Tibial nerve (tissue), 4 donors: ENCODE measurements around the gene NANOS2. TPM values are rescaled to one million over a fixed set of nuclear protein-coding genes. Genes with fewer than 3 reads are reported as not detected.

Experiments used
- DNase-seq, 2 donors: peaks; one replicate each; pipeline ENCODE4 v3.0.0-alpha.2; 2019; ENCODE audit warnings: low spot score in 2 of 2
- H3K27ac ChIP-seq, 4 donors: fragments of 200-600 bp; sonication (generic) in 3 of 4; one replicate each; pipeline ENCODE4 v1.5.1; 2017 to 2019; ENCODE audit warnings: mild to moderate bottlenecking in 1 of 4
- H3K27me3 ChIP-seq, 2 donors: fragments of 200-600 bp; sonication (generic) in 1 of 2; one replicate each; pipeline versions ENCODE4 v1.5.1 to v1.6.0; 2017 to 2019
- H3K36me3 ChIP-seq, 3 donors: fragments of 200-600 bp; sonication (generic); one replicate each; pipeline ENCODE4 v1.5.1; 2018 to 2019
- H3K4me1 ChIP-seq, 4 donors: fragments of 200-600 bp; sonication (generic) in 3 of 4; one replicate each; pipeline ENCODE4 v1.5.1; 2017 to 2019
- H3K4me3 ChIP-seq, 4 donors: fragments of 200-600 bp; sonication (generic) in 3 of 4; one replicate each; pipeline ENCODE4 v1.5.1; 2017 to 2019; ENCODE audit warnings: mild to moderate bottlenecking in 1 of 4, moderate library complexity in 1 of 4
- H3K9me3 ChIP-seq, 4 donors: fragments of 200-600 bp; sonication (generic) in 3 of 4; one replicate each; pipeline ENCODE4 v1.5.1; 2017 to 2019
- EP300 ChIP-seq, 2 donors: sonication (generic); formaldehyde crosslinking; IDR thresholded peaks; one replicate each; pipeline ENCODE4 v1.6.1; 2017; ENCODE audit warnings: antibody characterized with exemption in 2 of 2, mild to moderate bottlenecking in 1 of 2
- POLR2A ChIP-seq, 2 donors: fragments of 450-650 bp; IDR thresholded peaks; one replicate each; pipeline ENCODE4 v1.6.1; 2017; ENCODE audit warnings: antibody characterized with exemption in 2 of 2, mild to moderate bottlenecking in 2 of 2, moderate library complexity in 2 of 2
- WGBS, 2 donors: methylation state at CpG; one replicate each; pipeline ENCODE4 v1.1.5; 2018; 5-methylcytosine and 5-hydroxymethylcytosine counted together
- total RNA-seq, 4 donors: library from RNA; depleted of rRNA; stranded (reverse); fragments of >200 nt; gene quantifications; one replicate each; pipeline ENCODE4 v1.1.0, GENCODE V29; 2016
- TF ChIP-seq, protein P1 (sequence below), 5 experiments: fragments of 200-600 bp in 3 of 5; fragments of 450-650 bp in 2 of 5; sonication (generic) in 3 of 5; IDR thresholded peaks; one replicate each; pipeline ENCODE4 v1.5.1; 2016 to 2019; ENCODE audit warnings: antibody characterized with exemption in 5 of 5, mild to moderate bottlenecking in 3 of 5, moderate library complexity in 2 of 5

Gene NANOS2
- total RNA-seq, 4 donors from 2014 or later: not detected

DNA sequence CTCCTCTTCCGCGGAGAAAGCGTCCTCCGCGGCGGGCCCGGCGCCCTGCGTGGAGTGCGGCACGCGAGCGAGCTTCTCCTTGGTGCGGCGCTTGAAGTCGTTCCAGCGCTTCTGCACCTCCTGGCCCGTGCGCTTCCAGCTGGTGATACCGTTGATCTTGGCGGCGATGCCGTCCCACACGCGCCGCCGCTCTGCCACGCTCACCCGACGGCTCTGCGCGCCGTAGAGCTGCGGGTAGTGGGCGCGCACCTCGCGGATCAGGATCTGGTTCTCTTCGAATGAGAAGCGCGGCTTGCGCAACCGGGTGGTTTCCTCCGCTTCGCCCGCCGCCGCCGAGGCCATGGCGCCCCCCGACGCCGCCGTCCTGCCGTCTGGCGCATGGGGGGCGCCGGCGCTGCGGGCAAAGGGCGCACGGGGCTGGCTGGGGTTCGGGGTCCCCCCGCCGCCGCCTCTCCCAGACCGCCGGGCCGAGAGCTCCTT lies 13.1 kb downstream of the NANOS2 start:
- peak in 1 of 2 donors; percentile 24 for DNase-seq
- 3% methylated on average over 24 of the region's 69 CpGs; no CpG with 5 or more reads in 1 of the 2 donors for WGBS, 2 donors
- TF ChIP-seq POLR2A (IDR thresholded peaks at IDR 0.05) (no peak), EP300 (IDR thresholded peaks at IDR 0.05) (no peak)
- TF ChIP-seq, protein P1, sequence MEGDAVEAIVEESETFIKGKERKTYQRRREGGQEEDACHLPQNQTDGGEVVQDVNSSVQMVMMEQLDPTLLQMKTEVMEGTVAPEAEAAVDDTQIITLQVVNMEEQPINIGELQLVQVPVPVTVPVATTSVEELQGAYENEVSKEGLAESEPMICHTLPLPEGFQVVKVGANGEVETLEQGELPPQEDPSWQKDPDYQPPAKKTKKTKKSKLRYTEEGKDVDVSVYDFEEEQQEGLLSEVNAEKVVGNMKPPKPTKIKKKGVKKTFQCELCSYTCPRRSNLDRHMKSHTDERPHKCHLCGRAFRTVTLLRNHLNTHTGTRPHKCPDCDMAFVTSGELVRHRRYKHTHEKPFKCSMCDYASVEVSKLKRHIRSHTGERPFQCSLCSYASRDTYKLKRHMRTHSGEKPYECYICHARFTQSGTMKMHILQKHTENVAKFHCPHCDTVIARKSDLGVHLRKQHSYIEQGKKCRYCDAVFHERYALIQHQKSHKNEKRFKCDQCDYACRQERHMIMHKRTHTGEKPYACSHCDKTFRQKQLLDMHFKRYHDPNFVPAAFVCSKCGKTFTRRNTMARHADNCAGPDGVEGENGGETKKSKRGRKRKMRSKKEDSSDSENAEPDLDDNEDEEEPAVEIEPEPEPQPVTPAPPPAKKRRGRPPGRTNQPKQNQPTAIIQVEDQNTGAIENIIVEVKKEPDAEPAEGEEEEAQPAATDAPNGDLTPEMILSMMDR (IDR thresholded peaks at IDR 0.05): no peak
- Histone ChIP-seq H3K27me3 (no peaks in the 10 kb centered on the region), H3K4me1 (peaks cover 0 to 27% (median 11%) of the 10 kb centered on the region in 4 donors), H3K9me3 (no peaks in the 10 kb centered on the region), H3K27ac (peak overlapping the region in 2 of 4 donors; percentile 81 to 88), H3K36me3 (peaks cover 0 to 34% (median 0%) of the 10 kb centered on the region in 3 donors), H3K4me3 (peak overlapping the region; percentile 62 to 77 (median 71))

DNA sequence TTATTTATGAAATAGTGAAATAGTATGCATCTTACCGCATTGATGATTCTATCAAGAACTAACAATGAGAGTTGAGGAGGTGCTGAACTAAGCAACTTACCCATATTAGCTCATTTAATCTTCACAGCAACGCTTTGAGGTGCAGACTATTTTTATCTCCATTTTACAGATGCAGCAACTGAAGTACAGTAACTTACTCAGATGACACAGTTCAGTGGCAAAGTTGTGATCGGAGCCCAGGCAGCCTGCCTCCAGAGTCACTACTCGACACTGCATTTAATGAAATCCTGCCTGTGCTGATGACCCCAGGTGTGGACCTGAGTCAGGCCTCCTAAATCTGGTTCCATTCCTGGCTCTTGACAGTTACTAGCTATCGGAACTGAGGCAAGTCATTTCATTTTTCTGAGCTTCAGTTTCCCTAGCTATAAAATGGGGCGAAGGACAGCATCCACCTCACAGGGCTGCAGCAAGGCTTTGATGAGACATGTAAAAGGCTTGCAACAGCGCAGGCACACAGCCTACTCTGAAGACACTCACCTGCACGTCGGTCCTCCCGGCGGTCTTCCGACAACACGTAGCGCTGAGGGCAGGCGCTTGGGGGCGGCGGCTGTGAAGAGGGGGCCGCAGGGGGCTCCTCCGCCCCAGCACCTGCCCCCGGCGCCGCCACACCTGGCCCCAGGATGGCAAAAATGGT lies 13.7 kb downstream of the NANOS2 start:
- no peak for TF ChIP-seq POLR2A (IDR thresholded peaks at IDR 0.05)
- TF ChIP-seq, protein P1 (IDR thresholded peaks at IDR 0.05): no peak
- Histone ChIP-seq H3K4me1 (peaks cover 0 to 27% (median 11%) of the 10 kb centered on the region in 4 donors), H3K27ac (peak overlapping the region in 2 of 4 donors; percentile 81 to 88), H3K36me3 (peaks cover 0 to 39% (median 0%) of the 10 kb centered on the region in 3 donors), H3K27me3 (no peaks in the 10 kb centered on the region), H3K9me3 (no peaks in the 10 kb centered on the region), H3K4me3 (peak overlapping the region; percentile 62 to 77 (median 71))
- DNase-seq: no peak
- WGBS, 2 donors: 69 to 87% methylated on average over 9 to 21 of the region's 22 CpGs

DNA sequence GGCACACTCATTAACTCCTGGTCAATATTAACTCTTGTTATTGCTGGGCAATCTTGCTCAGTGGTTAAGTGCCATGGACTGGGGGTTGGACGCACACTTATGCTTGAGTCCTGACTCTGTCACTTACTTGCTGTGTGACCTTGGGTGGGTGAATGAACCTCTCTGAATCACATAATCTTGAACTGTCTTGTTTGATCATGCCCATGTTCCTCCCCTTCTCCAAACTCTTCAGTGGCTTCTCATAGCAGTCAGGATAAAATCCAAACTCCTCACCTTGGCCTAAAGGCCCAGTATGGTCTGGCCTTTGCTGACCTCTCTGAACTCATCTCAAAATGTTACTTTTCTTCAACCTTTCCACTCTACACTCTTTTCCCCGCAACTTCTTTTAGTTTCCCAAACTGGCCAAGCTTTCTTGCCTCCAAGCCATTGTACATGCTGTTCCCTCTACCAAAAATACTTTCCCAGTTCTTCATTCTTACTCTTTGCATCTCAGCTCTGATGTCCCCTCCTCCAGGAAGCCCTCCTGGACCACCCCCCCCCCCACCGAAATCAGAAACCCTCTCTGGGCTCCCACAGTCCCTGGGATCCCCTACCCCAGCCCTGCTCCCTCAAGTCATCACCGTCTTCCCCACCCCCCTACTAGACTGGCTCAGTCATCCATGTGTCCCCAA lies 14.5 kb downstream of the NANOS2 start:
- no peak for DNase-seq
- Histone ChIP-seq H3K4me3 (no peak overlapping the region), H3K4me1 (peaks cover 0 to 27% (median 11%) of the 10 kb centered on the region in 4 donors), H3K27me3 (no peaks in the 10 kb centered on the region), H3K36me3 (peaks cover 0 to 48% (median 0%) of the 10 kb centered on the region in 3 donors), H3K27ac (no peak overlapping the region), H3K9me3 (no peaks in the 10 kb centered on the region)
- TF ChIP-seq, protein P1 (IDR thresholded peaks at IDR 0.05): no peak
- no peak for TF ChIP-seq EP300 (IDR thresholded peaks at IDR 0.05)
- no peak for TF ChIP-seq POLR2A (IDR thresholded peaks at IDR 0.05)
- WGBS, 2 donors: 94 to 95% methylated on average over 4 of the region's 4 CpGs

DNA sequence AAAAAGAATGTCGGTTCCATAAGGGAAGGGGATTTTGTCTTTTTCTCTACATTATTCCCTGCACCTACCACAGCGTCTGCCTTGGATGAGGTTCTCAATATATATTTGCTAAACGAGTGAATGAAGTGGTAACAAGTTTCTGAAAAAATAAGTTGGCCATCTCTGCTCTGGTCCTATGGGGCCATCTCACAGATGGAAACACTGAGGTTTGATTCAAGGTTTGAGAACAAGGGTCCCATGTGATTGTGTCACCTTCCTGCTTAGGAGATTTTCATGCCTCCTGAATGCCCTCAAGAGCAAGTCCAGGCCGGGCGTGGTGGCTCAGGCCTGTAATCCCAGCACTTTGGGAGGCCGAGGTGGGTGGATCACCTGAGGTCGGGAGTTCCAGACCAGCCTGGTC lies 15.3 kb downstream of the NANOS2 start:
- no peak overlapping the region for H3K4me3 ChIP-seq
- WGBS, 2 donors: 94% methylated on average over 7 of the region's 7 CpGs
- no peak for TF ChIP-seq POLR2A (IDR thresholded peaks at IDR 0.05)
- TF ChIP-seq EP300 (IDR thresholded peaks at IDR 0.05): no peak
- TF ChIP-seq, protein P1 (IDR thresholded peaks at IDR 0.05): no peak
- no peak overlapping the region for H3K27ac ChIP-seq
- H3K4me1 ChIP-seq: peaks cover 0 to 27% (median 11%) of the 10 kb centered on the region in 4 donors
- DNase-seq: no peak
- no peaks in the 10 kb centered on the region for H3K27me3 ChIP-seq
- no peaks in the 10 kb centered on the region for H3K9me3 ChIP-seq
- peaks cover 0 to 53% (median 0%) of the 10 kb centered on the region in 3 donors for H3K36me3 ChIP-seq
